ENCODE data around the gene TNNC2. TPM values are rescaled to one million over a fixed set of nuclear protein-coding genes. Genes with fewer than 3 reads are reported as not detected.

TNNC2 gene
- total and polyA plus RNA-seq, 2 of the 13 experiments (the other 11 are each of a cell fraction or from before 2014, with no cell fraction given): 1.8 to 4.7 TPM

DNA sequence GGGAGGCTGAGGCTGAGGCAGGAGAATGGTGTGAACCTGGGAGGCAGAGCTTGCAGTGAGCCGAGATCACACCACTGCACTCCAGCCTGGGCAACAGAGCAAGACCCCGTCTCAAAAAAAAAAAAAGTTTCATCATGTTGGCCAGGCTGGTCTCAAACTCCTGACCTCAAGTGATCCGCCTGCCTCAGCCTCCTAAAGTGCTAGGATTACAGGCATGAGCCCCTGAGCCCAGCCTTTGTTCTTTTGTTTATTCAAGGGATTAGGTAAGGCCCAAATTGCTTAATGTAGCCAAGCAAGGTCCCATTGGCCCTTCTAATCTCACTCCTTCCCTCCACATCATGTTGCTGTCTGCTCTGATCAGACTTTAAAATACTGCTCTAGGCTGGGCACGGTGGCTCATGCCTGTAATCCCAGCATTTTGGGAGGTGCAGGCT is 2.6 kb upstream of the TNNC2 start (continued):
- TF ChIP-seq, protein P1, sequence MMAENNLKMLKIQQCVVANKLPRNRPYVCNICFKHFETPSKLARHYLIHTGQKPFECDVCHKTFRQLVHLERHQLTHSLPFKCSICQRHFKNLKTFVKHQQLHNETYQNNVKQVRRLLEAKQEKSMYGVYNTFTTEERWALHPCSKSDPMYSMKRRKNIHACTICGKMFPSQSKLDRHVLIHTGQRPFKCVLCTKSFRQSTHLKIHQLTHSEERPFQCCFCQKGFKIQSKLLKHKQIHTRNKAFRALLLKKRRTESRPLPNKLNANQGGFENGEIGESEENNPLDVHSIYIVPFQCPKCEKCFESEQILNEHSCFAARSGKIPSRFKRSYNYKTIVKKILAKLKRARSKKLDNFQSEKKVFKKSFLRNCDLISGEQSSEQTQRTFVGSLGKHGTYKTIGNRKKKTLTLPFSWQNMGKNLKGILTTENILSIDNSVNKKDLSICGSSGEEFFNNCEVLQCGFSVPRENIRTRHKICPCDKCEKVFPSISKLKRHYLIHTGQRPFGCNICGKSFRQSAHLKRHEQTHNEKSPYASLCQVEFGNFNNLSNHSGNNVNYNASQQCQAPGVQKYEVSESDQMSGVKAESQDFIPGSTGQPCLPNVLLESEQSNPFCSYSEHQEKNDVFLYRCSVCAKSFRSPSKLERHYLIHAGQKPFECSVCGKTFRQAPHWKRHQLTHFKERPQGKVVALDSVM (CRISPR knock-in tag; IDR thresholded peaks at IDR 0.05): peak; percentile 49; the same call in 1 of the 2 replicates
- peak; percentile 25; the same call in 1 of the 2 replicates for TF ChIP-seq ERF (CRISPR knock-in tag; IDR thresholded peaks at IDR 0.05)
- TF ChIP-seq, protein P2, sequence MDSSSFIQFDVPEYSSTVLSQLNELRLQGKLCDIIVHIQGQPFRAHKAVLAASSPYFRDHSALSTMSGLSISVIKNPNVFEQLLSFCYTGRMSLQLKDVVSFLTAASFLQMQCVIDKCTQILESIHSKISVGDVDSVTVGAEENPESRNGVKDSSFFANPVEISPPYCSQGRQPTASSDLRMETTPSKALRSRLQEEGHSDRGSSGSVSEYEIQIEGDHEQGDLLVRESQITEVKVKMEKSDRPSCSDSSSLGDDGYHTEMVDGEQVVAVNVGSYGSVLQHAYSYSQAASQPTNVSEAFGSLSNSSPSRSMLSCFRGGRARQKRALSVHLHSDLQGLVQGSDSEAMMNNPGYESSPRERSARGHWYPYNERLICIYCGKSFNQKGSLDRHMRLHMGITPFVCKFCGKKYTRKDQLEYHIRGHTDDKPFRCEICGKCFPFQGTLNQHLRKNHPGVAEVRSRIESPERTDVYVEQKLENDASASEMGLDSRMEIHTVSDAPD (CRISPR knock-in tag; IDR thresholded peaks at IDR 0.05): peak; percentile 70; the same call in 1 of the 2 replicates
- 0 out of 2 replicates have a peak, but pooled peaks have one; percentile 61 for TF ChIP-seq TARDBP (CRISPR knock-in tag; IDR thresholded peaks at IDR 0.05)
- TF ChIP-seq KDM1A (CRISPR knock-in tag; IDR thresholded peaks at IDR 0.05): peak; percentile 60; the same call in 1 of the 2 replicates
- TF ChIP-seq ELF3 (CRISPR knock-in tag; IDR thresholded peaks at IDR 0.05): 0 out of 2 replicates have a peak, but pooled peaks have one; percentile 26
- 0 out of 2 replicates have a peak, but pooled peaks have one; percentile 60 for TF ChIP-seq ZBTB7B (CRISPR knock-in tag; IDR thresholded peaks at IDR 0.05)
- peak; percentile 81 for TF ChIP-seq RCOR2 (CRISPR knock-in tag; IDR thresholded peaks at IDR 0.05)
- TF ChIP-seq FOSL2 (CRISPR knock-in tag; IDR thresholded peaks at IDR 0.05): peak; percentile 32
- 0 out of 2 replicates have a peak, but pooled peaks have one; percentile 26 for TF ChIP-seq PHF8 (CRISPR knock-in tag; IDR thresholded peaks at IDR 0.05)
- peak; percentile 33; the same call in 1 of the 2 replicates for TF ChIP-seq IRF2 (CRISPR knock-in tag; IDR thresholded peaks at IDR 0.05)
- peak; percentile 77; the same call in 1 of the 2 replicates for TF ChIP-seq FOXJ3 (CRISPR knock-in tag; IDR thresholded peaks at IDR 0.05; ENCODE audit: borderline replicate concordance)
- TF ChIP-seq HDAC2 (CRISPR knock-in tag; IDR thresholded peaks at IDR 0.05): peak; percentile 65
- TF ChIP-seq SAP130 (CRISPR knock-in tag; IDR thresholded peaks at IDR 0.05; ENCODE audit: low read depth): peak; percentile 33; the same call in 1 of the 2 replicates
- peak; percentile 26; the same call in 1 of the 2 replicates for TF ChIP-seq ZNF430 (CRISPR knock-in tag; IDR thresholded peaks at IDR 0.05)
- peak; percentile 41; the same call in 1 of the 2 replicates for TF ChIP-seq ZFY (CRISPR knock-in tag; IDR thresholded peaks at IDR 0.05)
- peak; percentile 52; the same call in 1 of the 2 replicates for TF ChIP-seq THAP11 (CRISPR knock-in tag; IDR thresholded peaks at IDR 0.05)
- TF ChIP-seq KMT2B (CRISPR knock-in tag; IDR thresholded peaks at IDR 0.05): peak; percentile 45; the same call in 1 of the 2 replicates
- TF ChIP-seq FOXK1 (CRISPR knock-in tag; IDR thresholded peaks at IDR 0.05; ENCODE audit: borderline replicate concordance, low read depth): peak; percentile 29; the same call in 1 of the 2 replicates
- peak; percentile 65 for TF ChIP-seq RARA (CRISPR knock-in tag; IDR thresholded peaks at IDR 0.05)
- 0 out of 2 replicates have a peak, but pooled peaks have one; percentile 43 for TF ChIP-seq YEATS2 (CRISPR knock-in tag; IDR thresholded peaks at IDR 0.05; ENCODE audit: borderline replicate concordance)
- peak; percentile 56 for TF ChIP-seq NFYC (CRISPR knock-in tag; IDR thresholded peaks at IDR 0.05)
- TF ChIP-seq PHF5A (CRISPR knock-in tag; IDR thresholded peaks at IDR 0.05; ENCODE audit: low read depth, unreplicated experiment): peak; percentile 32
- TF ChIP-seq, protein P3, sequence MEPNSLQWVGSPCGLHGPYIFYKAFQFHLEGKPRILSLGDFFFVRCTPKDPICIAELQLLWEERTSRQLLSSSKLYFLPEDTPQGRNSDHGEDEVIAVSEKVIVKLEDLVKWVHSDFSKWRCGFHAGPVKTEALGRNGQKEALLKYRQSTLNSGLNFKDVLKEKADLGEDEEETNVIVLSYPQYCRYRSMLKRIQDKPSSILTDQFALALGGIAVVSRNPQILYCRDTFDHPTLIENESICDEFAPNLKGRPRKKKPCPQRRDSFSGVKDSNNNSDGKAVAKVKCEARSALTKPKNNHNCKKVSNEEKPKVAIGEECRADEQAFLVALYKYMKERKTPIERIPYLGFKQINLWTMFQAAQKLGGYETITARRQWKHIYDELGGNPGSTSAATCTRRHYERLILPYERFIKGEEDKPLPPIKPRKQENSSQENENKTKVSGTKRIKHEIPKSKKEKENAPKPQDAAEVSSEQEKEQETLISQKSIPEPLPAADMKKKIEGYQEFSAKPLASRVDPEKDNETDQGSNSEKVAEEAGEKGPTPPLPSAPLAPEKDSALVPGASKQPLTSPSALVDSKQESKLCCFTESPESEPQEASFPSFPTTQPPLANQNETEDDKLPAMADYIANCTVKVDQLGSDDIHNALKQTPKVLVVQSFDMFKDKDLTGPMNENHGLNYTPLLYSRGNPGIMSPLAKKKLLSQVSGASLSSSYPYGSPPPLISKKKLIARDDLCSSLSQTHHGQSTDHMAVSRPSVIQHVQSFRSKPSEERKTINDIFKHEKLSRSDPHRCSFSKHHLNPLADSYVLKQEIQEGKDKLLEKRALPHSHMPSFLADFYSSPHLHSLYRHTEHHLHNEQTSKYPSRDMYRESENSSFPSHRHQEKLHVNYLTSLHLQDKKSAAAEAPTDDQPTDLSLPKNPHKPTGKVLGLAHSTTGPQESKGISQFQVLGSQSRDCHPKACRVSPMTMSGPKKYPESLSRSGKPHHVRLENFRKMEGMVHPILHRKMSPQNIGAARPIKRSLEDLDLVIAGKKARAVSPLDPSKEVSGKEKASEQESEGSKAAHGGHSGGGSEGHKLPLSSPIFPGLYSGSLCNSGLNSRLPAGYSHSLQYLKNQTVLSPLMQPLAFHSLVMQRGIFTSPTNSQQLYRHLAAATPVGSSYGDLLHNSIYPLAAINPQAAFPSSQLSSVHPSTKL (CRISPR knock-in tag; IDR thresholded peaks at IDR 0.05): peak; percentile 77
